Erythroblast (primary cell): ENCODE results near the gene PPP1R14B.

ENCODE experiments used
- GATA1 ChIP-seq: IDR thresholded peaks from 2 replicates; pipeline ENCODE4 v1.6.1; 2011; ENCODE audit warnings: low read depth, mild to moderate bottlenecking, control low read depth, low read length, moderate library complexity
- POLR2A ChIP-seq: IDR thresholded peaks from 2 replicates; pipeline ENCODE4 v1.6.1; 2011; ENCODE audit warnings: mild to moderate bottlenecking, low read length

- no peak for TF ChIP-seq POLR2A
- TF ChIP-seq GATA1 = no peak
Observed at GRCh38 chr11:64291262-64291751, 44.6 kb upstream of the PPP1R14B start, which contains the start of gene KCNK4.
